H1 (cell line): ENCODE measurements around the gene KIFBP. TPM values are rescaled to one million over a fixed set of nuclear protein-coding genes. Genes with fewer than 3 reads are reported as not detected.

ENCODE experiments used
- CHD7 ChIP-seq: fragments of 300-600 bp; sonication (generic); IDR thresholded peaks from 2 replicates; pipeline ENCODE4 v1.7.1; 2012; ENCODE audit warnings: low read length, moderate library complexity, mild to moderate bottlenecking, inconsistent platforms; ENCODE audit not compliant: insufficient replicate concordance
- polyA plus RNA-seq, 7 experiments: library from polyadenylated mRNA; depleted of rRNA in 3 of 7; stranded (reverse) in 5 of 7; unstranded in 2 of 7; fragments of >200 nt in 5 of 7; fragments of 200-250 nt in 2 of 7; gene quantifications; 1 replicate in 5 of 7; 2 replicates in 1 of 7; 4 replicates in 1 of 7; pipeline versions ENCODE4 v1.2.1 to v1.2.3, GENCODE V29; 2011 to 2013; ENCODE audit warnings: missing spikeins in 2 of 7, mixed read lengths in 2 of 7
- total RNA-seq: library from RNA; stranded (reverse); fragmentation: NEBNext Ultra II Directional; extraction: Animal tissue kit (Norgen Biotek cat#: 25700); gene quantifications from 2 replicates; pipeline ENCODE4 v1.2.1, GENCODE V29; 2021

Gene KIFBP
- total and polyA plus RNA-seq, 2 of the 8 experiments (the other 6 are each of a cell fraction or from before 2014, with no cell fraction given) = 17.3 to 34.6 TPM

- no peak for TF ChIP-seq CHD7
- TF ChIP-seq, all 59 proteins: peak for 0
Observed at GRCh38 chr10:68950598-68950997, 38.0 kb upstream of the KIFBP start (continued).
